HCEC 1CT (cell line): Measurements from ENCODE around the gene STK24.
A peak's percentile ranks its signal among the peaks of the same experiment; 100 is the strongest.

Experiments
- DNase-seq: peaks from one replicate; pipeline ENCODE4 v3.0.0-alpha.2; 2017

Gene STK24

DNA sequence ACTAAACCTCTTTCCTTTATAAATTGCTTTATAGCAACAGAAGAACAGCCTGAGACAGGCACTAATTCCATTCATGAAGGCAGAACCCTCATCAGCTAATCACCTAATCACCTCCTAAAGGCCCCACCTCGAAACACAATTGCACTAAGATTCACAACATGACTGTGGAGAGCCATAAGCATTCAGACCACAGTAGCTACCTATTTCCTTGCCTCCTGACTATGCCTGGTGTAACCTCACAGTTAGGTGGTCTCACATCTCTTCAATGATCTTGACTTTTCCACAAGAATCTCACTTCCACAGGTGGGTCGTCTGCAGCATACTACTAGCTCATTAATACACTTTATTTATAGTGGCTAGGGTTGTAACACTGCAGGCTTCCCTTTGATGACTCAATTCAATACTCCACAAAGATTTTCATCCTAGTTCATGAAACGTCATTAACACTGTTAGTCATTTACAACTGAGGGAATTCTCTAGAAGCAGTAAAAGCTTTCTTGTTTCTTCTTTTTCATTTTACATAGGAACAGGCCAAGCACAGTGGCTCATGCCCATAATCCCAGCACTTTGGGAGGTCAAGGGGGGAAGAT lies 27.1 kb downstream of the STK24 start:
- peak; percentile 79 for DNase-seq

DNA sequence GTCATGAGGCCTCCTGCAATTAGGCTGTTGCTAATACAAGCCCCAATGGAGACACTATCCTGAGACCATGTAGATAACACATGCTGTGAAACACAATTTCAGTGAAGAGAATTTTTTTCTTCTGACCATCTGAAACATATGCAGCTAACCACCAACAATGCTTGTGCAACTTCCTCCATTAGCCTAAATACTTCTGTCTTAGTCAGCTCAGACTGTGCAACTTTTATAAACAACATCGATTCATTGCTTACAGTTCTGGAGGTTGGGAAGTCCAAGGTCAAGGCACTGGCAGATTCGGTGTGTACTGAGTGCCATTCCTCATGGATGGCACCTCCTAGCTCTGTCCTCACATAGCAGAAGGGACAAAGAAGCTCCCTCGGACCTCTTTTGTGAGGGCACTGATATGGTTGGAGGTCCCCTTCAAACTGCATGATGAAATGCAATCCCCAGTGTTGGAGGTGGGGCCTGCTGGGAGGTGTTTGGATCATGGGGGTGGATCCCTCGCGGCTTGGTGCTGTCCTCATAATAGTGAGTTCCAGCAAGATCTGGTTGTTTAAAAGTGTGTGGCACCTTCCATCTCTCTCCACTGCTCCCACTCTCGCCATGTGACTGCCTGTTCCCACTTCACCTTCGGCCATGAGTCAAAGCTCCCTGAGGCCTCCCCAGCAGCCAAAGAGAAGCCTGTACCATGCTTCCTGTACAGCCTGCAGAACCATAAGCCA lies 27.7 kb downstream of the STK24 start:
- peak; percentile 99 for DNase-seq

DNA sequence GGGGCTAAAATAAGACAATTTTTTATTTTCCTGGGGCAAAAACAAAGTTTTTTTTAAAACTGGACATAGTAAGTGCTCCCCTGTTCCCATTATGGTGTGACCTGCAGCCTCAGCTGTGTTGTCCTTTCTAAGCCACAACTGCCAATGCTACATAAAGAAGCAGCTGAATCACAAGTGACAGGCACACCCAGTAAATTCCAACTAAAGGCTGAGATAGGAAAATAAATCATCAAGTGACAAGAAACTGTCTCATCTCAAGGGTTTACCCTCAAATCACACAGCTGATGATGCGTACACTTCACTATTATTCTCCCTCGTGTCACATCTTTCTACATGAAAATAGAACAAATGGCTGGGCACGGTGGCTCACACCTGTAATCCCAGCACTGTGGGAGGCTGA lies 28.7 kb downstream of the STK24 start:
- DNase-seq = peak; percentile 41

DNA sequence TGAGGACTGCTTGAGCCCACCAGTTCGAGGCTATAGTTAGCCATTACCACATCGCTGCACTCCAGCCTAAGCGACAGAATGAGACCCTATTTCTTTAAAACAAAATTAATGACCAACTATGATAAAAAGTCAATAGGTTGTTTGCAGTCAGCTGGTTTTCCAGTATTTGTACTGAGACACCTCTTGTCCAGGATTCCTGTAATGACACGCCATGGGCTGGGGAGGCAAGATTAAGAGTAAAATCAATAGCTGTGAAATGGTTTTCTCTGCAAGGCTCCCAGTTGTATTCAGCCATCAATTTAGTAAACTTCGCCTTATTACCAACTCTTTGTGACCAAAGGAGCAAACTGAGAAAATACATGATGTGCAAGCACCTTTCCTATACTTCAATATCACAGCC lies 29.5 kb downstream of the STK24 start:
- DNase-seq = no peak

DNA sequence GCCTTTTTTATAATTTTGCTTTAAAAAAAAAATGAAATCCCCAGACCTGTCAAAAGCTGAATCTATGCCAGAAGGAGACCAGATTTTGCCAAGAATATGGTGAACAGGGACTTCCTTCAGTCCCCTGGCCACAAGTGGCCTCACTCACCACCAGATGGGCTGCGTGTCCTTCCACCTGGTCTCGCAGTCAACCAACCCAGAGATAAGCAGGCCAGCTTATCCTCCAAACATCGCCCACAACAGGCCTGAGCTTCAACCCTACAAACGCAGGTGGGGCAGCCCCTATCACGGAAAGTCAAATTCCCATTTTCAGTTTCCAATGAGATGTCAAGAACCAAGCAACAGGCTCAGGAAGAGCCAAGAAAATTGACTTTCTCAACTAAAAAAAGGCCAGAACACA lies 30.5 kb downstream of the STK24 start:
- DNase-seq = no peak

DNA sequence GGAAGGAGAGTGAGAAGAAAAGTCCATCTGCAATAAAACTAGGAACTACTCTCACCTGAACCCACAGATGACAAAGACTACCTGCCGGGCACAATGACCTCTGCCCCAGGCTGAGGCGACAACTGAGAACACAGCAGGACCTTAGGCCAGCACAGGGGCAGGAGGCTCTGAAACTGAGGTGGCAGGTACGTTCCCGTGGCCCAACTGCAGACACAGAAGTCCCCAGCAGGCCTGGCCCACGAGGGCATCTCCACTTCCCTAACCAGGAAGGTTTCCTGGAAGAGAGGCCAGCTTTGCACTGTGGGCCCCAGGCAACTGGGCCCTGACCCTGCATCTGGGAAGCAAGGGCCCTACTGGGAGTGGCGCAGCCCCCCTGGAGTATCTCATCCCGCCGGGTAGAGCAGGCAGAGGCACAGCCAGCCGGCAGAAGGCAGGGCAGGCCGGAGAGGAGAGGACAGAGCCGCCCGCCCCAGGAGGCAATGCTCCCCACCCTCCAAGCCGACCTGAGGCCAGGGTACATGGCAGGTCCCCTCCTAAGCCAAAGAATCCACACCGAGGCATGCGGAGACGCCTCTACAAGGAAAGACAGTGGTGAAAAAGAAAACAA lies 32.7 kb downstream of the STK24 start:
- DNase-seq = no peak

DNA sequence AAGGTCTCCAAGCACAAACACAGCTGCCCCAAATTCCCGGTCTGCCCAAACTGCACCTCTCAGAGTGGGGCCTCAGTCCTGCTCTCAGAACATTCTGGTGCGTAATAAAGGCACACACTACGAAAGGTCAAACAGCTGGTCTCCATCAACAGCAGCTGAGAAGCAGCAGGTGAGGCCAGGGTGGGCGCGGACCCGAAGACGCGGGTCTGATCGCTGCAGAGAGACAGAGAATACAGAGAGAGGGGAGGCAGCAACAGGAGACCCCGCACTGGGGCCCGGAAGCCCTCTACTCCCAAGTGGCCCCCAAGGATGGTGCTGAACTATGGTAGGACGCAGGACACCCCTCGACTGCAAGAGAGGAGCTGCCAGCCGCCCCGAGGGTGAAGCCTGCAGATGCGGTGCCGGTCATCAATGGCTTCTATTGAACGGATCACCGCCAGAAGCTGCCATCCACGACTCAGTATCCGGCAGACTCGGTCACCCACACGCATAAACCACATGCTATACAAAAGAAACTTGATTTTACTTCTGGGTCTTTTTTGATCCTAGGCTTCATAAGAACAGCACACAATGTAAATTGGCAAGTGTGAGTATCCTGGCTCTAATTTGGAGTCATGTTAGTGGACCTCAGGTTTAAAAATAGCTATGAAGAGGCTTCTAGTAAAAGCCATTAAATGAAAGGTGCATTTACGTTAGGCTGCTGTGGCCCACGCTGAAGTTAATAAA lies 33.4 kb downstream of the STK24 start:
- no peak for DNase-seq

DNA sequence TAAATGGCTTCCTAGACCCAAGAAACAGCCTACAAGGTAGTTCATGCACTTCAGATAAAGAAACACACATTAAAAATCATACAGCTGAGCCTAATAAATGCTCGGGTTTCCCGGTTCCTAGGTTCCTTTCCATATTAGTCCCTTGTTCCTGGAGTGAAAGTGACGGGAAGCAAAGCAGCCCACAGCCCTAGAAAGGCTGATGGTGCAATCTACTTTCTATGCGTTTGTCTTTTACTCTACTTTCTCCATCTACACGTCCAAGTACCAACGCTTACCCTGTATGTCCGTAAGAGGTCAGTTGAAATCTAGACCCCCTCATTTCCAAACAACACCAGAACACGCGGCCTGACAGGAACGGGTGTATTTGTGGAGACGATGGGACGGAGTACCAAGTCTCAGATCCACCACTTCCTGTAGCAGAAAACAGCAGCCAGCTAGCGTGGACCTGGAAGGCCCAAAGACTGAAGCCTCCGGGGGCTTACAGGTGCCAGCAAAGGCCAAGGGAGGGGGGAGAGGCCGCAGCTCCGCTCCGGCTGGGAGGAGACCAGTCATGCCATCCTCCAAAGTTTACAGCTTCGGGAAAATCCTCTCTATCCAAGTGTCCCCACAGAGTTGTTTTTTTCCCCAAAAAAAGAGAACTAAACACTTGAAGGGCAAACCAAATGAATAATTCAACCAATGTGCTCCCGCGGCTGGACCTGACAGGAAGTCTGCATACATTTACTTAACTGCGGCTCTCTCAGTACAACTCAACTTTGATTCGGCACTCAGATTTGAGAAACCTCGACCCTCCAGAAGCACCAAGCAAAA lies 34.1 kb downstream of the STK24 start:
- DNase-seq = no peak

DNA sequence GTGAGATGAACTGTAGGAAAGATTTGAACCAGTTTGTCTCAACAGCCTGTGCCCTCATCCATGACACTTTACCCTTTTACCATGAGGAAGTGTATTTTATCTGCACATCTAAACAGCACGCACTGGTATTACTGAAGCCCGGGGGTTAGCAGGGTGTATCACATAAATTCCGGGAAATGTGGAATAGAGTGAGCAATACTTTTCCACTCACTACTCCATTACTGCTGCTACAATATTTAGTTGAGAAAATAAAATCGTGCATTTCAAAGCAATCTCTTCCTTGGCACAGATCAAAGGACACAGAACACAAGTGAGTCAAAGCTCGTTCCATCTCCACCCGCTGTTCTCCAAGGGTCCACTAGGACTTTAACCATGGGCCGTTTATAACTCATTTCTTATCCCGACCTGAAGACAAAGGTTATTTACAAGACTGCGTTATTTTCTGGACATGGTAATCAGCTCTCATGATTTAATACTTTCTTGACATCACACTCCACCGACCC lies 35.2 kb downstream of the STK24 start:
- DNase-seq = no peak

DNA sequence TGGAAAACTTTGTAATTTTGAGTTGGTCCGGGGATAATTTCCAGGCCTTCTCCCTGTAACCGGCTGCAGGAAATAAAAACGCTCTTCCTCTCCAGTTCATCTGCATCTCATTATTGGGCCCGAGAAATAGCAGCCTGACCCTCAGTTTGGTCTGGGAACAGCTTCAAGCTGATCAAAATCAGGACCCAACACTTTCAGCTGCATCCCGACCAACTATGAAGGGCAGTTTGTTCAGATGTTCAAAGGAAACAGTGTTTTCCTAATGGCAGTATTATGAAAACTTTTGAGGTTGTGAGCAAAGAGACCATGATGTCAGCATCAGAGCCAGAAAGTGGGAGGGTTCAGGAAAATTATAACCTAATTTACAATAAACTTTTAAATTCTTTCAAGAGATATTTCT lies 35.7 kb downstream of the STK24 start:
- no peak for DNase-seq

DNA sequence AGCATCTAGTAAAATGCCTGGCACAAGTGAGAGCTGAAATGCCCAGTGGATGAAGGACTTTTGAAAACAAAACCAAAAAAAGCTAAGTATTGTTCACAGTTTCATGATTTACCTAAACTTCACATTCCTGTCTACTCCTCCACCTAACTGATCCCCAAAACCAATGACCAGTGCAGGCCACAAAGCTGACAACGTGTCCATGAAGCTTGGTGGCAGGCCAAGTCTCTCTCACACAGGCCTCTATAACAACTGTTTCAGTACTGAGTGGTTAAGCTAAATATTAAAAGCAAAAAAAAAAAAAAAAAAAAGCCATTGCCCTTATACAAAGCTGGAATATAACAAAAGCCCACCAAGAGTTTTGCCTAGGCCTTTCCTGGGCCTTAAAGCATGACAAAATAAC lies 36.4 kb downstream of the STK24 start:
- DNase-seq = no peak

DNA sequence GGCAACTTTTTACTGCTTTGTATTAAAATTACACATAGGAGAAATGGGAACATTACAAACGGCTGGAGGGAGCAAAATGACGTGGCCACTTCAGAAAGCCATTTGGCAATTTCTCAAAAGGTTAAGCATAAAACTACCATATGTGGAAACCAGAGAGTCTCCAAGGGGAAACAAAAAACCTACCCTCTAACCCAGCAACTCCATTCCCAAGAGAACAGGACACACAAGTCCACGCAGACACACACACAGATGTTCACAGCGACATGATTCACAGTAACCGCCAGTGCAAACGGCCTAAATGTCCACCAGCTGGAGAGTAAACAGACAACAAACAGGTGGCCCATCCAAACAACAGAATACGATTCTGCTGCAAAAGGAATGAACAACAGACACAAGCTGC lies 37.2 kb downstream of the STK24 start:
- no peak for DNase-seq

DNA sequence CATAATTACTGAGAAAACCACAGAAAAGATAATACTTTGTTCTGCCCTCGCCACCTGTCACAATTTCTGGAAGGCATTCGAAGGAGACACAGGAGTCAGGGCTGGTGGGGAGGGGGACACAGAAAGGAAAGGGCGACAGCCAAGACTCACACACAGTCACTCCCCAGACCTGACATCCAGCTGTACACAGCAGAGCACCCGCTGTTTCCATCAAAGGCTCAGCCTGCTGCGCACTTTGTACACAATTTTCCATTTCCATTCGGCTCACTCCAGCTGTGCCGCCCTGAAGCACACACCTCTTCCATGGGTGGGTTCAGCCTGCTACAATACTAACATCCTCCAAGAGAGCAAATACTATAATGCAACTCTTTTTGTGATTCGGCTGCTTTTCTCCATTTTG lies 38.0 kb downstream of the STK24 start:
- DNase-seq = no peak

DNA sequence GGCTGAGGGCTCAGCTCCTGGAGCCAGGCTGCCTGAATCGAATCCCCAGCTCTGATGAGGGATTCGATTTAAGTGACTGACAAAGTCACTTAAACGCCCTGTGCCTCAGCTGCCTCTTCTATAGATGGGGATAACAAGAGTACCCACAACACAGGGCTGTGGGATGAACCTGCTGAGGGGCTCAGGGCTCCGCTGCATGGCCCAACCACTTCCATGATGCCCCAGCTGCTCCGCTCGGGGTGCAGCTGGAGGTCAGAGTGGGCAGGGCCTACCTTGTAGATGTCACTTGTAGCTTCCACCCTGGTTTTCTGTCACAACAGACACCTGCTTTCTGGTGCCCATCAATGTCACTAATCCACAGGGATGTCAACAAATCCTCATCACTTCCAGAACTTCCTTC lies 39.2 kb downstream of the STK24 start:
- DNase-seq = no peak

DNA sequence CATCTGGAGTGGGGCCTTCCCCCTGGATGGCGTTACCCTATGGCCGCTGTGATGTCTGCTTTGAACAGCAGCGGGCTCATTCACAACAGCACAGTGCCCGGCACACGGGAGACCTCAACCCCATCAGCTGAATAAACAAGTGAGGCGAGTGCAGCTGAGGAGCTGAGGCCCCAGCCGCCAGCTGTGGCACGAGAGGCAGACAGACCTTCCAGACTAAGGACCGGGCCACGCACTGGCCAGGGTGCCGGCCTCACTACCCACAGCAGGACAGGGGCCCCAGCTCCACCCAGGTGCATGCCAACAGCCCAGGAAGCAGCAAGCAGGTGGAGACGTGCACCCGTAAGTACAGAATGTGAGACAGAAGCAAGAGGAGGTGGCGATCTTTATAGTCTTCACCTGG lies 39.6 kb downstream of the STK24 start:
- no peak for DNase-seq

DNA sequence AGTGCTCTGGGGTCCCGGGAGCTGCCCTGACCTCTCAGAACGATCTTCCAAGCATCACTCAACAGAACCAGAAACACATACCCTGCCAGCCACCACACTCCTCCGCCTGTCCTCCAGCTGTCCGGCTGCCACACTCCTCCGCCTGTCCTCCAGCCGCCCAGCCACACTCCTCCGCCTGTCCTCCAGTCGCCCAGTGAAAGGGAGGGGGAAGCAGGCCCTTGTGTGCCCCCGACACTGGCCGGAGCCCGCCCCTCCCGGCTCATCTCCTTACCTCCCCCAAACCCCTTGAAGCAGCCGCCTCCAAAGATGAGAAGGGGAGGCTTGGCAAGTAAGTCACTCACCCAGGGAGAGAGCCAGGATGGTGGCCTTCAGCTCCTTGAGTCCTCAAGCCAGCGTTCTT lies 40.2 kb downstream of the STK24 start:
- no peak for DNase-seq

DNA sequence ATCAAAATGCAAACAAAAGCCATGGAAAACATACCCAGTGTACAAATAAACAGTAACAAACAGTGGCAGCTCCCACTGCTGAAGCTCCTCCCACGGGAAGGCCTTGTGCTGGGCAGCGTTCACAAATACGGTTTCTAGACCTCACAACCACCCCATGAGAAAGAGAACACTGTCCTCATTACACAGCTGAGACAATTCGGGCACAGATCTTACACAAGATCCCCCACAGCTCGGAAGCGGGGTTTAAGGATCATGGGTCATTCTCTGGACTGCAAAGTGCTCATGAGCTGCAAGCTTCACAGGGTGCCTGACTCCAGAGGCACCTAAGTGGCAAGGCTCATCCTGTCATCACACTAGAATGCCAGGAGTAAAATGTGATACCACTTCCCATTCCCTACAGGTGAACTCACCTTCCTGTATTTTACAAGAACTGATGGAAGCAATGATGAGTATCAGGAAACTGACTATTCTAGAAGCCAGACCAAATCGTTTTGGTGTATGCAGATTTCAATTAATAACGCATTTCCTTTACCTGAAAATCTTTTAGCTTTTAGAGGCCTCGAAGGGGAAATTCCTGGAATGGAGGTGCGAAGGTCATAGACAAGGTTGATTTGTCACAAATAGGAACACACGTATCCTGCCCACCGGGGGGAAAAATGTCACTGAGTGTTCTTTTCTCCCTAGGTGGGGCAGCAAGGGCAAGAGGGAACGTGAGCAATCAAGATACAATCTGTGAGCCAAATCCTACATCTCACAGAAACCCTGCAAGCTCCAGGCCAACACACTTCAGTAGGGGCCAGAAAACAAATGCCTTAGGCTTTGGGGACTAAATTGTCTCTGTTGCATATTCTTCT lies 41.2 kb downstream of the STK24 start:
- DNase-seq = no peak

DNA sequence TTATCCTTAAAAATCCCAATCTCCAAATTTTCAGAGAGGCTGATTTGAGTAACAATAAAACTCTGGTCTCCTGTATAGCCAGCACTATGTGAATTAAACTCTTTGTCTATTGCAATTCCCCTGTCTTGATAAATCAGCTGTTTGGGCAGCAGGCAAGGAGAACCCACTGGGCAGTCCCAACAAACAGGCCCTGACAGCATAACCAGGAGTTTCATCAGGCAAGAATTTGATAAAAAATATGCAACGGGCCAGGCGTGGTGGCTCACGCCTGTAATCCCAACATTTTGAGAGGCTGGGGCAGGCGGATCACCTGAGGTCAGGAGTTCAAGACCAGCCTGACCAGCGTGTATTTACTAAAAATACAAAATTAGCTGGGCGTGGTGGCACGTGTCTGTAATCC lies 42.1 kb downstream of the STK24 start:
- DNase-seq = no peak

DNA sequence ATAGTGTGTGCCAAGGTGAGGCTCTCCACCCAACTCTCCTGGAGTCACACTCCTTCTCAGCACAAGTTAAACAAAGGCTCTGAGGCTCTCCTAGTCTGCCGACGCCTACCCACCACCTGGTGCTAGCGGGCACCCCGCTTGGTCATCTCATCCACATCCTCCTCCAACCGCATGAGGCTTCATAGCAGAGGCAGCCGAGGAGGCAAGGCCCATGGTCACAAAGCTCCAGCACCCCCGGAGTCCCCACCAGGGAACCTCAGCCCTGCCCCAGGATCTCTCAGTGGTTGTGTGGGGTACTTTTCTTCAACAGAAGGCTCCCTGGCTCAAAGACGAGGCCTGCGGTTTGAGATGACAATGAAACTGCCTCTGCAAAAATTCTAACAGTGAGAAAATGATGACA lies 43.0 kb downstream of the STK24 start:
- no peak for DNase-seq

DNA sequence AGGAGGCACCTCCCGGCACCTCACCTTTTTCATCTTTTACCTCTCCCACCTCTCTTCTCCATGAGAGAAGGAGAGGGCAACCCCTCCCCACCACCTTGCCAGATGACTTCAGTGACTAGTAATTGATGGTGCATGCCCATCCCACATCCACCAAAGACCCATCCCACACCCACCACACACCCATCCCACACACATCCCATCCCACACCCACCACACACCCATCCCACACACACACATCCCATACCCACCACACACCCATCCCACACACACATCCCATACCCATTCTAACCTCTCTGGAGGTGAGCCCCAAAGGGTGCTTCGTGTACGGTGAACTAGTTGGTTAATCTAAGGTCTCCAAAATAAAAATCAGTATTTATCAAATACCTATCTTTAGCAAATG lies 44.7 kb downstream of the STK24 start:
- no peak for DNase-seq

DNA sequence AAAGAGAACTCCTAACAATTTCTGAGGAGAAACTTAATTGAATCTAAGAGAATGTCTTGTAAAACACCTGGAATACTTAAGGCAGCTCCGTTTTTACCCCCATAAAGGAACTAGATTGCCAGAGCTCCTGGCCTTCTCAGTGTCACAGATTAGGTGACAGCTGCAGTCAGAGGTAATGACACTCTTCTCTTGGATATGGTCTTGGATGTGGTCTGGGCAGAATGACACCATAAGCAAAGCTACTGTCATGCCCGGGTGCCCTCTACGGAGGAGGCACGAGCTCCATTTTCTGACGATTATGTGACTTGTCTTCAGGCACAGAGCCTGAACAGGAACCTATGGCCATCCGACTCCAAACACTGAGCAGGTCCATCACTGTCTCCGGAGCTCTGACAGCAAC lies 46.7 kb downstream of the STK24 start:
- no peak for DNase-seq

DNA sequence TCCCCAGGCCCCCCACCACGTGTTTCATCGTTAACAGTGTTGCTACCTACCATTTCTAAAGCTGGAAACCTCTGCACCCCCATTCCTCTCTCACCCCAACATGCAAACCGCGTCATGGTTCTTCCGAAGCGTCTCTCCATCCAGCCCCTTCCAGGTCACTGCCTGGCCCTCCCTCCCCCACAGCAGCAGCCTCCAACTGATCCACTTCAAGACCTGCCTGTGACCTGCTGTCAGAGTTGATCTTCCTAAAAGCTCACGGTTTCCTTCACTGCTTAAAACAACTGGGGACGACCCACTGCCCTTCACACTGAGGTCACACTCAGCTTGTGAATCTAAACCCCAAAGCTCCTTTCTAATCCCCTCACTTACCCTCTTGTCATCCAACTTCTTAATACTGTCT lies 47.7 kb downstream of the STK24 start:
- DNase-seq = no peak
